K562 (cell line): ENCODE data around the gene YAF2. TPM values are rescaled to one million over a fixed set of nuclear protein-coding genes. Genes with fewer than 3 reads are reported as not detected.
"Not testable (repeated sequence)": the region's sequence is repeated elsewhere in the genome, so short reads cannot be mapped to it uniquely, and the experiment has no call there.

Experiments
- ATAC-seq: fragments of 200-7000 bp; cut with Tn5 transposase; 3 replicates; pipeline ENCODE4 v1.9.1; 2020; ENCODE audit warnings: moderate library complexity
- BruUV-seq: library from RNA; stranded (reverse); fragments of 400-500 nt; replicated peaks from 2 replicates; lab custom pipeline; 2021; lab: Mats Ljungman, UMichigan
- CTCF ChIA-PET: fragments of 300-600 bp; formaldehyde crosslinking; extraction: SDS; loops from one replicate; lab custom pipeline; 2021; ENCODE audit warnings: low intra/inter-chr PET ratio; lab: Yijun Ruan, JAX
- POLR2A ChIA-PET: fragments of 300-600, 350-650 bp; sonication (Branson Sonifier 250); formaldehyde crosslinking; extraction: SDS; loops from one replicate; lab custom pipeline; 2021; ENCODE audit warnings: antibody characterized with exemption, inconsistent platforms; lab: Yijun Ruan, JAX
- DNase-seq, 4 experiments: peaks; one replicate each; pipeline versions ENCODE4 v3.0.0 to v3.0.0-alpha.2; 2011 to 2018; ENCODE audit warnings: low spot score in 3 of 4, mixed read lengths in 3 of 4; ENCODE audit errors: extremely low read depth in 1 of 4
- FAIRE-seq: peaks from 2 replicates; lab custom pipeline; 2011; peaks lifted over from hg19 to GRCh38; lab: Jason Lieb, UNC
- H2AFZ ChIP-seq: 2 replicates; pipeline ENCODE4 v1.6.0; 2011; ENCODE audit warnings: low read depth, low read length, control low read depth, inconsistent platforms
- H3K27ac ChIP-seq: fragments of 200-600 bp; 3 replicates; pipeline ENCODE4 v1.8.0; 2011; ENCODE audit warnings: low read depth, mild to moderate bottlenecking, control low read depth, inconsistent platforms, low read length, moderate library complexity, mixed read lengths; ENCODE audit errors: extremely low read depth
- H3K27me3 ChIP-seq, 2 experiments: fragments of 300-600 bp in 1 of 2; 2 replicates in 1 of 2; 3 replicates in 1 of 2; pipeline versions ENCODE4 v1.6.0 to v1.8.0; 2011; ENCODE audit warnings: inconsistent platforms in 2 of 2, low read length in 2 of 2, mild to moderate bottlenecking in 1 of 2, mixed read lengths in 1 of 2, moderate library complexity in 1 of 2; ENCODE audit not compliant: control insufficient read depth in 2 of 2, insufficient read depth in 2 of 2
- H3K36me3 ChIP-seq: fragments of 300-600 bp; 3 replicates; pipeline ENCODE4 v1.8.0; 2011; ENCODE audit warnings: mild to moderate bottlenecking, low read length, inconsistent platforms; ENCODE audit not compliant: control insufficient read depth, insufficient read depth
- H3K4me1 ChIP-seq, 2 experiments: fragments of 200-600 bp in 1 of 2; replicated peaks in 1 of 2; 2 replicates in 1 of 2; 3 replicates in 1 of 2; pipeline versions ENCODE4 v1.5.1 to v1.8.0; 2011; ENCODE audit warnings: inconsistent platforms in 2 of 2, low read length in 2 of 2, mild to moderate bottlenecking in 1 of 2, mixed read lengths in 1 of 2, moderate library complexity in 1 of 2; ENCODE audit not compliant: control insufficient read depth in 2 of 2, insufficient read depth in 2 of 2
- H3K4me2 ChIP-seq: 2 replicates; pipeline ENCODE4 v1.6.1; 2011; ENCODE audit warnings: low read length, control low read depth, inconsistent platforms, mixed read lengths; ENCODE audit not compliant: insufficient read depth
- H3K4me3 ChIP-seq: fragments of 200-600 bp; sonication (generic), shearing (Covaris generic); 2 replicates; pipeline ENCODE4 v1.5.1; 2016; ENCODE audit warnings: control low read depth, inconsistent platforms
- H3K79me2 ChIP-seq: fragments of 200-600 bp; 3 replicates; pipeline ENCODE4 v1.8.0; 2011; ENCODE audit warnings: low read length, inconsistent platforms; ENCODE audit not compliant: control insufficient read depth, insufficient read depth
- H3K9ac ChIP-seq, 2 experiments: 2 replicates each; pipeline versions ENCODE4 v1.6.0 to v1.6.1; 2011; ENCODE audit warnings: low read depth in 2 of 2, low read length in 2 of 2, control low read depth in 1 of 2, inconsistent platforms in 1 of 2, mild to moderate bottlenecking in 1 of 2, mixed read lengths in 1 of 2; ENCODE audit not compliant: insufficient read depth in 1 of 2
- H3K9me1 ChIP-seq: one replicate; pipeline ENCODE4 v1.6.0; 2011; ENCODE audit warnings: inconsistent platforms, mild to moderate bottlenecking, low read length, moderate library complexity; ENCODE audit not compliant: control insufficient read depth, insufficient read depth
- H3K9me3 ChIP-seq: replicated peaks from 2 replicates; pipeline ENCODE4 v1.5.1; 2011; ENCODE audit warnings: low read depth, low read length, inconsistent platforms; ENCODE audit not compliant: control insufficient read depth, insufficient read depth
- H4K20me1 ChIP-seq: replicated peaks from 2 replicates; pipeline ENCODE4 v1.6.1; 2011; ENCODE audit warnings: low read length, inconsistent platforms, mixed read lengths; ENCODE audit not compliant: control insufficient read depth, insufficient read depth
- NR2C1 ChIP-seq, 2 experiments: fragments of 450-650 bp; IDR thresholded peaks; 2 replicates each; pipeline ENCODE4 v1.6.1; 2017; ENCODE audit warnings: mild to moderate bottlenecking in 2 of 2, antibody characterized with exemption in 1 of 2, inconsistent platforms in 1 of 2, missing compliant biosample characterization in 1 of 2, missing genetic modification characterization in 1 of 2
- WGBS: fragments of 100-300 bp; shearing (Covaris generic); methylation state at CpG from one replicate; pipeline ENCODE4 v1.1.6; 2016; ENCODE audit warnings: low coverage, mixed read lengths; ENCODE audit not compliant: insufficient coverage; ENCODE audit errors: missing lambda C conversion rate; 5-methylcytosine and 5-hydroxymethylcytosine counted together
- in situ Hi-C: fragments of 300-500 bp; cut with MboI; formaldehyde crosslinking; loops from 4 replicates; pipeline ENCODE4 v1.15.0; 2018; ENCODE audit warnings: inconsistent platforms, mixed read lengths
- intact Hi-C: fragments of 100-400 bp; cut with micrococcal nuclease; formaldehyde crosslinking; loops from 2 replicates; pipeline ENCODE4 v1.14.2; 2022
- polyA plus RNA-seq, 8 experiments: library from polyadenylated mRNA; depleted of rRNA in 4 of 8; stranded (reverse) in 5 of 8; unstranded in 3 of 8; fragments of >200 nt; fragmentation: Nextera tagmentation in 2 of 8; fragmentation: Illumina TruSeq in 1 of 8; extraction: Ambion mirVana in 2 of 8; extraction: Trizol in 1 of 8; gene quantifications; 2 replicates each; pipeline versions ENCODE4 v1.2.1 to v1.2.3, GENCODE V29; 2011 to 2014; ENCODE audit warnings: inconsistent platforms in 1 of 8, missing spikeins in 1 of 8
- total RNA-seq, 7 experiments: library from RNA; depleted of rRNA in 6 of 7; stranded (reverse); fragments of >200 nt in 6 of 7; fragmentation: Illumina TruSeq in 2 of 7; extraction: Trizol in 2 of 7; gene quantifications; 2 replicates each; pipeline versions ENCODE4 v1.2.1 to v1.2.3, GENCODE V29; 2011 to 2021; ENCODE audit warnings: low replicate concordance in 1 of 7
- TF ChIP-seq, protein P1 (sequence below): fragments of 450-650 bp; formaldehyde crosslinking; IDR thresholded peaks from 2 replicates; pipeline ENCODE4 v1.4.0; 2020; ENCODE audit warnings: mild to moderate bottlenecking, moderate library complexity

The YAF2 gene
- total and polyA plus RNA-seq, 9 of the 15 experiments (the other 6 are each of a cell fraction or from before 2014, with no cell fraction given), result 10.6 to 26.4 (median 21.3) TPM

DNA sequence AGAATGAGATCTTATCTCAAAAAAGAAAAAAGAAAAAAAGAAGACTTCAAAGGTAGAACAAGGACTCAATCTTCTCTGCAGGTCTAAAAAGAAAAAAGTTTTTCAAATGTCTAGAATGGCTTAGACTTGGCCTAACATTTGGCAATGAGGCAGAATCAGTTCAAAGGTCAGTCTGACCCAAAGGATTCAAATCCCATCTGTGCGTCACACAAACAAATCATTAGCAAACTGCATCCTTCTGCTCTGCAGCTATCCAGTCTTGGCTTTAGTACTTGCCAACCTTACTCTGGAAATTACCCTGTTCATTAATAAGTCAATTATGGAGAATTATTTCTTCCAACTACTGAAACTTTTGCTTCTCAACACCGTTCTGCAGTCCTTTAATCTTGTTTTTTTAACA, 3.1 kb downstream of the YAF2 start:
- ChIA-PET CTCF (no interaction called here), POLR2A (interaction anchor here (0.7 to 1.0 kb wide), 2 partner anchors 28 to 305 kb away, joined by 3 to 4 read pairs; no protein-coding TSS in a partner anchor)
- FAIRE-seq, result no peak
- no peaks in the 10 kb centered on the region for H3K9me1 ChIP-seq
- H4K20me1 ChIP-seq, result no peaks in the 10 kb centered on the region
- H3K27me3 ChIP-seq, result no peaks in the 10 kb centered on the region
- H2AFZ ChIP-seq, result no peak overlapping the region
- H3K9me3 ChIP-seq, result no peaks in the 10 kb centered on the region
- BruUV-seq, result no TSS peak
- TF ChIP-seq, protein P1, sequence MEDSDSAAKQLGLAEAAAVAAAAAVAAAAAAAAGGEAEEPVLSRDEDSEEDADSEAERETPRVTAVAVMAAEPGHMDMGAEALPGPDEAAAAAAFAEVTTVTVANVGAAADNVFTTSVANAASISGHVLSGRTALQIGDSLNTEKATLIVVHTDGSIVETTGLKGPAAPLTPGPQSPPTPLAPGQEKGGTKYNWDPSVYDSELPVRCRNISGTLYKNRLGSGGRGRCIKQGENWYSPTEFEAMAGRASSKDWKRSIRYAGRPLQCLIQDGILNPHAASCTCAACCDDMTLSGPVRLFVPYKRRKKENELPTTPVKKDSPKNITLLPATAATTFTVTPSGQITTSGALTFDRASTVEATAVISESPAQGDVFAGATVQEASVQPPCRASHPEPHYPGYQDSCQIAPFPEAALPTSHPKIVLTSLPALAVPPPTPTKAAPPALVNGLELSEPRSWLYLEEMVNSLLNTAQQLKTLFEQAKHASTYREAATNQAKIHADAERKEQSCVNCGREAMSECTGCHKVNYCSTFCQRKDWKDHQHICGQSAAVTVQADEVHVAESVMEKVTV (CRISPR knock-in tag), result no peak
- TF ChIP-seq NR2C1 (IDR thresholded peaks at IDR 0.05) (peak; percentile 13; the same call in 1 of the 2 replicates), NR2C1 (tag; IDR thresholded peaks at IDR 0.05) (no peak)
- H3K4me3 ChIP-seq, result no peak overlapping the region
- in situ Hi-C loops (no loop called here), intact Hi-C loops (no loop called here)
- ATAC-seq, result no peak
- H3K79me2 ChIP-seq, result peaks cover 70% of the 10 kb centered on the region
- no peak overlapping the region for H3K4me2 ChIP-seq
- peaks cover 24% of the 10 kb centered on the region; the same call in 2 of the 3 replicates for H3K36me3 ChIP-seq
- peaks cover 5 to 14% of the 10 kb centered on the region in 2 experiments; a peak in 3 of 5 replicates for H3K4me1 ChIP-seq
- H3K27ac ChIP-seq, result no peak overlapping the region
- DNase-seq, result no peak
- no peak overlapping the region for H3K9ac ChIP-seq
- 80% methylated on average over 2 of the region's 2 CpGs for WGBS

- POLR2A ChIA-PET, H4K20me1 ChIP-seq, H3K4me1 ChIP-seq, in situ Hi-C loops, H3K4me3 ChIP-seq, H3K27ac ChIP-seq, H3K27me3 ChIP-seq, DNase-seq, BruUV-seq, H2AFZ ChIP-seq, H3K9ac ChIP-seq, ATAC-seq, CTCF ChIA-PET, H3K9me3 ChIP-seq, FAIRE-seq, H3K4me2 ChIP-seq, H3K9me1 ChIP-seq, intact Hi-C loops: not testable (repeated sequence)
- no CpG with 5 or more reads among the region's 30 CpGs for WGBS
- peaks cover 27% of the 10 kb centered on the region for H3K79me2 ChIP-seq
- H3K36me3 ChIP-seq, result peaks cover 11% of the 10 kb centered on the region; the same call in 2 of the 3 replicates
These were observed 10.5 kb downstream of the YAF2 start for GRCh38 chr12:42227525-42227924.

DNA sequence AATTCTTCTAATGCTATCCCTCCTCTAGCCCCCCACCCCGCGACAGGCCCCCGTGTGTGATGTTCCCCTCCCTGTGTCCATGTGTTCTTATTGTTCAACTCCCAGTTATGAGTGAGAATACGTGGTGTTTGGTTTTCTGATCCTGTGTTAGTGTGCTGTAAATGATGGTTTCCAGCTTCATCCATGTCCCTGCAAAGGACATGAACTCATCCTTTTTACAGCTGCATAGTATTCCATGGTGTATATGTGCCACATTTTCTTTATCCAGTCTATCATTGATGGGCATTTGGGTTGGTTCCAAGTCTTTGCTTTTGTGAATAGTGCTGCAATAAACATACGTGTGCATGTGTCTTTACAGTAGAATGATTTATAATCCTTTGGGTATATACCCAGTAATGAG, 13.5 kb downstream of the YAF2 start:
- H3K36me3 ChIP-seq, H3K27me3 ChIP-seq, H3K9ac ChIP-seq, H3K9me3 ChIP-seq, H3K79me2 ChIP-seq, in situ Hi-C loops, DNase-seq, intact Hi-C loops, H3K27ac ChIP-seq, POLR2A ChIA-PET, ATAC-seq, H2AFZ ChIP-seq, FAIRE-seq, H3K9me1 ChIP-seq, H3K4me3 ChIP-seq, CTCF ChIA-PET, BruUV-seq, H3K4me2 ChIP-seq, H3K4me1 ChIP-seq, H4K20me1 ChIP-seq: not testable (repeated sequence)
- WGBS, result 90% methylated on average over 5 of the region's 5 CpGs
